Stimulated activated CD4-positive, alpha-beta T cell treated with anti-CD3 and anti-CD28 coated beads, Interleukin-15, amount 100 ng/mL, for 48 hours (primary cell): Measurements from ENCODE around the gene ANGPTL8.
A peak's percentile ranks its signal among the peaks of the same experiment; 100 is the strongest.

Source experiments
- DNase-seq, 2 donors: peaks; one replicate each; pipeline ENCODE4 v3.0.0-alpha.2; 2020; ENCODE audit warnings: low read depth in 2 of 2

Gene ANGPTL8

GRCh38 chr19:11236324-11237301 lies 2.8 kb upstream of the ANGPTL8 start:
- no peak for DNase-seq

- no peak for DNase-seq
Observed at GRCh38 chr19:11237321-11237720, 2.1 kb upstream of the ANGPTL8 start.

- DNase-seq, result no peak
Observed at GRCh38 chr19:11238041-11238440, 1.4 kb upstream of the ANGPTL8 start.

GRCh38 chr19:11238781-11239376 lies 540 bp upstream of the ANGPTL8 start:
- DNase-seq, result no peak

- no peak for DNase-seq
Observed at GRCh38 chr19:11240008-11240444, 607 bp downstream of the ANGPTL8 start.

GRCh38 chr19:11242025-11242424 lies 2.6 kb downstream of the ANGPTL8 start:
- DNase-seq, result no peak

GRCh38 chr19:11242864-11243797 lies 3.7 kb downstream of the ANGPTL8 start:
- peak; percentile 76 to 90 for DNase-seq

GRCh38 chr19:11243798-11244169 lies 4.4 kb downstream of the ANGPTL8 start:
- DNase-seq, result no peak

- no peak for DNase-seq
Observed at GRCh38 chr19:11244846-11245589, 5.6 kb downstream of the ANGPTL8 start.

- no peak for DNase-seq
Observed at GRCh38 chr19:11246941-11247340, 7.5 kb downstream of the ANGPTL8 start.

- DNase-seq, result no peak
Observed at GRCh38 chr19:11247391-11247790, 8.0 kb downstream of the ANGPTL8 start.

GRCh38 chr19:11247934-11248333 lies 8.5 kb downstream of the ANGPTL8 start:
- DNase-seq, result no peak

- no peak for DNase-seq
Observed at GRCh38 chr19:11248852-11249251, 9.4 kb downstream of the ANGPTL8 start.

GRCh38 chr19:11251217-11251616 lies 11.8 kb downstream of the ANGPTL8 start:
- DNase-seq, result no peak

- DNase-seq, result no peak
Observed at GRCh38 chr19:11251650-11252314, 12.4 kb downstream of the ANGPTL8 start.

GRCh38 chr19:11252665-11253355 lies 13.4 kb downstream of the ANGPTL8 start:
- DNase-seq, result no peak

- no peak for DNase-seq
Observed at GRCh38 chr19:11254666-11255065, 15.2 kb downstream of the ANGPTL8 start.

- no peak for DNase-seq
Observed at GRCh38 chr19:11256189-11256588, 16.8 kb downstream of the ANGPTL8 start.

GRCh38 chr19:11257846-11258380 lies 18.5 kb downstream of the ANGPTL8 start:
- DNase-seq, result no peak

- no peak for DNase-seq
Observed at GRCh38 chr19:11260996-11261395, 21.6 kb downstream of the ANGPTL8 start.
